Measurements from ENCODE around the gene IDH3G.

IDH3G gene

DNA sequence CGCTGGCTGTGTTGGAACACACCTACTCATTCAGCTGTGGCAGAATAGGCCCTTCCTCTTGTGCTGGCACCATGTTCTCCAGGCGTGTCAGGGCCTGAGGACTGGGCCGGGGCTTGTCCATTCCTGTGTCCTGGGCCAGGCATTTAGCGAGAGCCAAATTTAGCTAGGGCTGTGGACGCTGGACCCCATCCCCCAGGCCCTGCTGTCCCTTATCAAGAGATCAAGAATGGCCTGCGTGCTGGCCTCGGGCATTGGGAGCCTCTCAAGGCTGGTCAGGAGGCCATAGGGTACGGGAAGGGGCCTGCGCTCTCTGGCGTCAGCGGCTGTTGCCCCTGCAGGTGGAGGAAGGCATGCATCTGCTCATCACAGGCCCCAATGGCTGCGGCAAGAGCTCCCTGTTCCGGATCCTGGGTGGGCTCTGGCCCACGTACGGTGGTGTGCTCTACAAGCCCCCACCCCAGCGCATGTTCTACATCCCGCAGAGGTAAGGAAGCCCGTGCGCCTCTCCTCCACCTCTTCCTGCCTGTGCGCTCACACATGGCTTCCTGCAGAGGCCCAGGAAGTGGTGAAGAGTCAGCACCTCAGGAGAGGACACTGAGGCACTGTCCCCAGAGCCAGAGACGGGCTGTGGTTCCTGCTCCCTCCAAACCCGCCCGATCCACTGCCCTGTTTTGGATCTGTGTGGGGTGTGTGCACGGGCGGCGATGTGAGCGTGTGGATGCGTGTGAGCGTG is 54.3 kb downstream of the IDH3G start:
- no peak for TF ChIP-seq TEAD4 (IDR thresholded peaks at IDR 0.05)
- TF ChIP-seq, protein P1, sequence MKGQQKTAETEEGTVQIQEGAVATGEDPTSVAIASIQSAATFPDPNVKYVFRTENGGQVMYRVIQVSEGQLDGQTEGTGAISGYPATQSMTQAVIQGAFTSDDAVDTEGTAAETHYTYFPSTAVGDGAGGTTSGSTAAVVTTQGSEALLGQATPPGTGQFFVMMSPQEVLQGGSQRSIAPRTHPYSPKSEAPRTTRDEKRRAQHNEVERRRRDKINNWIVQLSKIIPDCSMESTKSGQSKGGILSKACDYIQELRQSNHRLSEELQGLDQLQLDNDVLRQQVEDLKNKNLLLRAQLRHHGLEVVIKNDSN (IDR thresholded peaks at IDR 0.05), result no peak
- no peak for TF ChIP-seq EP300 (IDR thresholded peaks at IDR 0.05; ENCODE audit: borderline replicate concordance)
- no peak for TF ChIP-seq CREB1 (IDR thresholded peaks at IDR 0.05; ENCODE audit: low read depth)
- TF ChIP-seq EGR1 (IDR thresholded peaks at IDR 0.05), result no peak
- no peak for TF ChIP-seq TAF1 (IDR thresholded peaks at IDR 0.05; ENCODE audit: low read depth)
- no peak for TF ChIP-seq FOXM1 (IDR thresholded peaks at IDR 0.05; ENCODE audit: borderline replicate concordance, low read depth)
- no peak for TF ChIP-seq RAD21 (IDR thresholded peaks at IDR 0.05; ENCODE audit: low read depth)
- TF ChIP-seq TCF12 (IDR thresholded peaks at IDR 0.05; ENCODE audit: low read depth), result no peak
- TF ChIP-seq, protein P2, sequence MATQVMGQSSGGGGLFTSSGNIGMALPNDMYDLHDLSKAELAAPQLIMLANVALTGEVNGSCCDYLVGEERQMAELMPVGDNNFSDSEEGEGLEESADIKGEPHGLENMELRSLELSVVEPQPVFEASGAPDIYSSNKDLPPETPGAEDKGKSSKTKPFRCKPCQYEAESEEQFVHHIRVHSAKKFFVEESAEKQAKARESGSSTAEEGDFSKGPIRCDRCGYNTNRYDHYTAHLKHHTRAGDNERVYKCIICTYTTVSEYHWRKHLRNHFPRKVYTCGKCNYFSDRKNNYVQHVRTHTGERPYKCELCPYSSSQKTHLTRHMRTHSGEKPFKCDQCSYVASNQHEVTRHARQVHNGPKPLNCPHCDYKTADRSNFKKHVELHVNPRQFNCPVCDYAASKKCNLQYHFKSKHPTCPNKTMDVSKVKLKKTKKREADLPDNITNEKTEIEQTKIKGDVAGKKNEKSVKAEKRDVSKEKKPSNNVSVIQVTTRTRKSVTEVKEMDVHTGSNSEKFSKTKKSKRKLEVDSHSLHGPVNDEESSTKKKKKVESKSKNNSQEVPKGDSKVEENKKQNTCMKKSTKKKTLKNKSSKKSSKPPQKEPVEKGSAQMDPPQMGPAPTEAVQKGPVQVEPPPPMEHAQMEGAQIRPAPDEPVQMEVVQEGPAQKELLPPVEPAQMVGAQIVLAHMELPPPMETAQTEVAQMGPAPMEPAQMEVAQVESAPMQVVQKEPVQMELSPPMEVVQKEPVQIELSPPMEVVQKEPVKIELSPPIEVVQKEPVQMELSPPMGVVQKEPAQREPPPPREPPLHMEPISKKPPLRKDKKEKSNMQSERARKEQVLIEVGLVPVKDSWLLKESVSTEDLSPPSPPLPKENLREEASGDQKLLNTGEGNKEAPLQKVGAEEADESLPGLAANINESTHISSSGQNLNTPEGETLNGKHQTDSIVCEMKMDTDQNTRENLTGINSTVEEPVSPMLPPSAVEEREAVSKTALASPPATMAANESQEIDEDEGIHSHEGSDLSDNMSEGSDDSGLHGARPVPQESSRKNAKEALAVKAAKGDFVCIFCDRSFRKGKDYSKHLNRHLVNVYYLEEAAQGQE (IDR thresholded peaks at IDR 0.05; ENCODE audit: low read depth), result no peak
- TF ChIP-seq ZBTB7A (IDR thresholded peaks at IDR 0.05; ENCODE audit: low read depth), result no peak
- no peak for TF ChIP-seq CEBPB (IDR thresholded peaks at IDR 0.05)
- TF ChIP-seq YY1 (IDR thresholded peaks at IDR 0.05; ENCODE audit: low read depth), result no peak
- TF ChIP-seq NFIC (IDR thresholded peaks at IDR 0.05), result no peak
- TF ChIP-seq, protein P3, sequence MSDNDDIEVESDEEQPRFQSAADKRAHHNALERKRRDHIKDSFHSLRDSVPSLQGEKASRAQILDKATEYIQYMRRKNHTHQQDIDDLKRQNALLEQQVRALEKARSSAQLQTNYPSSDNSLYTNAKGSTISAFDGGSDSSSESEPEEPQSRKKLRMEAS (IDR thresholded peaks at IDR 0.05), result no peak

DNA sequence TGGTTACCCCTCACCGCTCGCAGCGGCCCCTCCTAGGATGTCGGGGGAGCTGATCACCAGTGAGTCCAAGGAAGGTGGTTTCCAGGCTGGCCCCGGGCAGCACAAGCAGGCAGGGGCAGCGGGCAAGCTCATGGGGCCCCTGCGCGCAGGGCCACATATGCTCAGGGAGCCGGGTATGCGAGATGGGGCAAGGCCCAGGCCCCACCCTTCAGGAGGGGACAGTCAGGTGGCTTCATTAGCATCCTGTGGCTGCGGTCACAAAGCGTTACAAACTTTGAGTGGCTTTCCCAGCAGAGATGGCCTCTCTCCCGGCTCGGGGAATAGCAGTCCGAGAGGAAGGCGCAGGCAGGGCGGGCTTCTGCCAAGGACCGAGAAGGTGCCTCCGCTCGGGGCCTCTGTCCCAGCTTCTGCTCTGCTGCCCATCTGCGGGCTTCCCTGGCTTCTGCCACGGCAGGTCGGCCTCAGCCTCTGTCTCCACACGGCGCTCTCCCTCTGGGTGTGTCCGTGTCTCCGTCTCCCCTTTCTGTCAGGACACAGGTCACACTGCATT is 56.0 kb downstream of the IDH3G start:
- TF ChIP-seq EP300 (IDR thresholded peaks at IDR 0.05; ENCODE audit: borderline replicate concordance) (no peak), ZBTB7A (IDR thresholded peaks at IDR 0.05; ENCODE audit: low read depth) (no peak), FOXM1 (IDR thresholded peaks at IDR 0.05; ENCODE audit: borderline replicate concordance, low read depth) (no peak), TCF12 (IDR thresholded peaks at IDR 0.05; ENCODE audit: low read depth) (no peak), RAD21 (IDR thresholded peaks at IDR 0.05; ENCODE audit: low read depth) (no peak), CREB1 (IDR thresholded peaks at IDR 0.05; ENCODE audit: low read depth) (no peak), TEAD4 (IDR thresholded peaks at IDR 0.05) (no peak), NFIC (IDR thresholded peaks at IDR 0.05) (no peak), CEBPB (IDR thresholded peaks at IDR 0.05) (no peak), YY1 (IDR thresholded peaks at IDR 0.05; ENCODE audit: low read depth) (no peak), EGR1 (IDR thresholded peaks at IDR 0.05) (no peak), TAF1 (IDR thresholded peaks at IDR 0.05; ENCODE audit: low read depth) (no peak)
- TF ChIP-seq, protein P1 (IDR thresholded peaks at IDR 0.05), result no peak
- TF ChIP-seq, protein P2 (IDR thresholded peaks at IDR 0.05; ENCODE audit: low read depth), result no peak
- TF ChIP-seq, protein P3 (IDR thresholded peaks at IDR 0.05), result no peak

DNA sequence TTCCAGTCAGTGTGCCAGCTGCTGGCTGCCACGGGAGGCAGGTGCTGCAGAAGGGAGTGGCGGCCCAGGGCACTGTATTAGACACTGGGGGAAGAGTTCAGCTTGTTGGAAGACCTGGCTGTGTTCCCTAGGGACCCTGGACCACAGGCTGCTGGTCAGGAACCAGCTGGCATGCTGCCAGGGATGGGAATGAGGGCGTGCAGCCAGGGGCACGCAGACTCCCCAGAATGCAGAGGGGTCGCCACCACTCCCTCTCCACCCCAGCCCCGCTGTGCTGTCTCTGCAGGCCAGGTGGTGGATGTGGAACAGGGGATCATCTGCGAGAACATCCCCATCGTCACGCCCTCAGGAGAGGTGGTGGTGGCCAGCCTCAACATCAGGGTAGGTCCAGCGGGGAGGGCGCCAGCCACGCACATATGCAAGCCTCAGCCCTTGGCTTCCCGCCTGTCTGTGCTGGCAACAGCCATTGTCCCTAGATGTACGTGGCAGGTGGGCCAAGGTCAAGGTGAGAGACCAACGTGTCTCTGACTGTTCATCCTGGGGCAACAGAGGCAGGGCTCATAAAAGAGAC is 57.2 kb downstream of the IDH3G start:
- no peak for TF ChIP-seq TAF1 (IDR thresholded peaks at IDR 0.05; ENCODE audit: low read depth)
- no peak for TF ChIP-seq CREB1 (IDR thresholded peaks at IDR 0.05; ENCODE audit: low read depth)
- TF ChIP-seq, protein P1 (IDR thresholded peaks at IDR 0.05), result no peak
- no peak for TF ChIP-seq TEAD4 (IDR thresholded peaks at IDR 0.05)
- TF ChIP-seq, protein P2 (IDR thresholded peaks at IDR 0.05; ENCODE audit: low read depth), result no peak
- TF ChIP-seq, protein P3 (IDR thresholded peaks at IDR 0.05), result no peak
- TF ChIP-seq TCF12 (IDR thresholded peaks at IDR 0.05; ENCODE audit: low read depth), result no peak
- no peak for TF ChIP-seq EGR1 (IDR thresholded peaks at IDR 0.05)
- TF ChIP-seq CEBPB (IDR thresholded peaks at IDR 0.05), result no peak
- TF ChIP-seq ZBTB7A (IDR thresholded peaks at IDR 0.05; ENCODE audit: low read depth), result no peak
- no peak for TF ChIP-seq EP300 (IDR thresholded peaks at IDR 0.05; ENCODE audit: borderline replicate concordance)
- TF ChIP-seq YY1 (IDR thresholded peaks at IDR 0.05; ENCODE audit: low read depth), result no peak
- no peak for TF ChIP-seq RAD21 (IDR thresholded peaks at IDR 0.05; ENCODE audit: low read depth)
- no peak for TF ChIP-seq NFIC (IDR thresholded peaks at IDR 0.05)

Data from Ishikawa (cell line).